ENCODE measurements around the gene ACTR1B. TPM values are rescaled to one million over a fixed set of nuclear protein-coding genes. Genes with fewer than 3 reads are reported as not detected.
A peak's percentile ranks its signal among the peaks of the same experiment; 100 is the strongest.

ACTR1B gene
- total RNA-seq, 2 experiments from 2014 or later, result 68.2 to 71.2 TPM

GRCh38 chr2:97671526-97671925 lies 7.7 kb upstream of the ACTR1B start:
- no peak overlapping the region for H3K4me2 ChIP-seq (ENCODE audit: low read length)
- no peak overlapping the region for H2AFZ ChIP-seq (ENCODE audit: low read length)
- no peaks in the 10 kb centered on the region for H3K9me3 ChIP-seq (ENCODE audit: low read length)
- ChIA-PET POLR2A (no interaction called here), CTCF (ENCODE audit: unreplicated experiment) (no interaction called here)
- TF ChIP-seq, protein P1, sequence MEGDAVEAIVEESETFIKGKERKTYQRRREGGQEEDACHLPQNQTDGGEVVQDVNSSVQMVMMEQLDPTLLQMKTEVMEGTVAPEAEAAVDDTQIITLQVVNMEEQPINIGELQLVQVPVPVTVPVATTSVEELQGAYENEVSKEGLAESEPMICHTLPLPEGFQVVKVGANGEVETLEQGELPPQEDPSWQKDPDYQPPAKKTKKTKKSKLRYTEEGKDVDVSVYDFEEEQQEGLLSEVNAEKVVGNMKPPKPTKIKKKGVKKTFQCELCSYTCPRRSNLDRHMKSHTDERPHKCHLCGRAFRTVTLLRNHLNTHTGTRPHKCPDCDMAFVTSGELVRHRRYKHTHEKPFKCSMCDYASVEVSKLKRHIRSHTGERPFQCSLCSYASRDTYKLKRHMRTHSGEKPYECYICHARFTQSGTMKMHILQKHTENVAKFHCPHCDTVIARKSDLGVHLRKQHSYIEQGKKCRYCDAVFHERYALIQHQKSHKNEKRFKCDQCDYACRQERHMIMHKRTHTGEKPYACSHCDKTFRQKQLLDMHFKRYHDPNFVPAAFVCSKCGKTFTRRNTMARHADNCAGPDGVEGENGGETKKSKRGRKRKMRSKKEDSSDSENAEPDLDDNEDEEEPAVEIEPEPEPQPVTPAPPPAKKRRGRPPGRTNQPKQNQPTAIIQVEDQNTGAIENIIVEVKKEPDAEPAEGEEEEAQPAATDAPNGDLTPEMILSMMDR (conservative IDR thresholded peaks at IDR 0.05; ENCODE audit: low read length), result no peak
- no peak for TF ChIP-seq EZH2phosphoT487 (IDR thresholded peaks at IDR 0.05; ENCODE audit: borderline replicate concordance, low read depth, low read length)
- no peak for DNase-seq (ENCODE audit: low spot score)
- BruUV-seq (replicated peaks), result no TSS peak
- no peak overlapping the region for H3K27ac ChIP-seq (ENCODE audit: low read depth, low read length, poor library complexity, severe bottlenecking)
- H3K9me2 ChIP-seq (ENCODE audit: insufficient read depth, low read length), result no peaks in the 10 kb centered on the region
- no peak overlapping the region for H3K4me3 ChIP-seq (ENCODE audit: low read depth, low read length, poor library complexity, severe bottlenecking)
- intact Hi-C loops (cut with micrococcal nuclease; ENCODE audit: unreplicated experiment), result no loop called here
- H3K4me1 ChIP-seq (ENCODE audit: insufficient read depth, low read length, poor library complexity, severe bottlenecking), result peaks cover 7% of the 10 kb centered on the region
- H3K36me3 ChIP-seq (ENCODE audit: insufficient read depth, low read length), result no peaks in the 10 kb centered on the region
- H3K79me2 ChIP-seq (ENCODE audit: insufficient read depth, low read depth, low read length), result no peaks in the 10 kb centered on the region
- no peaks in the 10 kb centered on the region for H4K20me1 ChIP-seq (ENCODE audit: insufficient read depth, low read length)

DNA sequence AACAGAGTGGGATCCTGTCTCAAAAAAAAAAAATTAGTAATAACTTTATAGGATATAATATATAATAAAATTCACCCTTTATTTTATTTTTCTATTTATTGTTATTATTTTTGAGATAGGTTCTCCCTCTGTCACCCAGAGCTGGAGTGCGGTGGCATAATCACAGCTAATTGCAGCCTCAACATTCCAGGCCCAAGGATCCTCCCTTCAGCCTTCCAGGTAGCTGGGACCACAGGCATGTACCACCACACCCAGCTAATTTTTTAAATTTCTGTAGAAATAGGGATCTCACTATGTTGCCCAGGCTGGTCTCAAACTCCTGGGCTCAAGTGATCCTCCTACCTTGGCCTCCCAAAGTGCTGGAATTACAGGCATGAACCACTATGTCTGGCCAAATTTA lies 6.6 kb upstream of the ACTR1B start:
- Histone ChIP-seq H3K9me2 (ENCODE audit: insufficient read depth, low read length) (no peaks in the 10 kb centered on the region), H3K27ac (ENCODE audit: low read depth, low read length, poor library complexity, severe bottlenecking) (no peak overlapping the region), H3K4me2 (ENCODE audit: low read length) (no peak overlapping the region), H3K9me3 (ENCODE audit: low read length) (no peaks in the 10 kb centered on the region), H2AFZ (ENCODE audit: low read length) (no peak overlapping the region), H4K20me1 (ENCODE audit: insufficient read depth, low read length) (no peaks in the 10 kb centered on the region), H3K79me2 (ENCODE audit: insufficient read depth, low read depth, low read length) (no peaks in the 10 kb centered on the region), H3K4me1 (ENCODE audit: insufficient read depth, low read length, poor library complexity, severe bottlenecking) (peaks cover 7% of the 10 kb centered on the region), H3K4me3 (ENCODE audit: low read depth, low read length, poor library complexity, severe bottlenecking) (no peak overlapping the region), H3K36me3 (ENCODE audit: insufficient read depth, low read length) (no peaks in the 10 kb centered on the region)
- no peak for TF ChIP-seq EZH2phosphoT487 (IDR thresholded peaks at IDR 0.05; ENCODE audit: borderline replicate concordance, low read depth, low read length)
- TF ChIP-seq, protein P1 (conservative IDR thresholded peaks at IDR 0.05; ENCODE audit: low read length), result no peak
- DNase-seq (ENCODE audit: low spot score), result no peak
- no TSS peak for BruUV-seq (replicated peaks)
- intact Hi-C loops (cut with micrococcal nuclease; ENCODE audit: unreplicated experiment), result no loop called here
- POLR2A ChIA-PET, result no interaction called here
- CTCF ChIA-PET (ENCODE audit: unreplicated experiment), result no interaction called here

DNA sequence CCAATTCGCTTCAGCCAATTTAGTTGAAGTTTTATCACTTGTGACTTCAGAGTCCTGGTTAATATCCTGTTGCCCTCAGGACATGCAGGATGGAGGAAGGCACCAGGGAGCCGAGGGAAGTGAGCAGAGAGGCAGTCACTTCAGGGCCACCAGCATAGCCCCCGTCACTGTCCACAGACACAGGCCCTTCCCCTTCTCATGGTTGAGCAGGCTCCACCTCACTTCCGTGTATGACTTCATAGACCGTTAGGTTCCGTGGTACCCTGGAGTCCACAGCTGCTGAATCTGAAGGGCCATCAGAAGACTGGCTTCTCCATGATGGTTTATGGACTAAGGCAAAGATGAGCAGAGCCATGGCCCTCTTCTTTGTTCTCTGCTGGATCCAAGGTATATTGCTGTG lies 5.6 kb upstream of the ACTR1B start, which contains the start of gene C2orf92:
TSS of gene C2orf92 (plus strand) at position 266 of the 400 bp plus-strand sequence. CDS start at position 342, 76 bp downstream.
- Histone ChIP-seq H2AFZ (ENCODE audit: low read length) (peak within 1 kb of the TSS; percentile 67), H3K4me2 (ENCODE audit: low read length) (no peak within 1 kb of the TSS), H3K9me2 (ENCODE audit: insufficient read depth, low read length) (no peaks in the 10 kb centered on the region), H3K79me2 (ENCODE audit: insufficient read depth, low read depth, low read length) (no peaks in the 10 kb centered on the region), H3K36me3 (ENCODE audit: insufficient read depth, low read length) (no peaks in the 10 kb centered on the region), H3K9me3 (ENCODE audit: low read length) (no peaks in the 10 kb centered on the region), H3K27ac (ENCODE audit: low read depth, low read length, poor library complexity, severe bottlenecking) (no peak within 1 kb of the TSS), H4K20me1 (ENCODE audit: insufficient read depth, low read length) (no peaks in the 10 kb centered on the region), H3K4me3 (ENCODE audit: low read depth, low read length, poor library complexity, severe bottlenecking) (no peak within 1 kb of the TSS), H3K4me1 (ENCODE audit: insufficient read depth, low read length, poor library complexity, severe bottlenecking) (peaks cover 14% of the 10 kb centered on the region)
- peak; percentile 39 for DNase-seq (ENCODE audit: low spot score)
- BruUV-seq (replicated peaks), result no TSS peak
- intact Hi-C loops (cut with micrococcal nuclease; ENCODE audit: unreplicated experiment), result loop anchor here (5.0 kb wide), 1 partner anchor 893 kb away; no protein-coding TSS in a partner anchor
- ChIA-PET POLR2A (interaction anchor here (0.6 kb wide), 1 partner anchor 1196 kb away, joined by 4 read pairs; no protein-coding TSS in a partner anchor), CTCF (ENCODE audit: unreplicated experiment) (no interaction called here)
- TF ChIP-seq, protein P1 (conservative IDR thresholded peaks at IDR 0.05; ENCODE audit: low read length), result no peak
- TF ChIP-seq EZH2phosphoT487 (IDR thresholded peaks at IDR 0.05; ENCODE audit: borderline replicate concordance, low read depth, low read length), result no peak

All from OCI-LY7 (cell line).